Neural cell (in vitro differentiated cells): ENCODE measurements around the gene BLOC1S3. TPM values are rescaled to one million over a fixed set of nuclear protein-coding genes. Genes with fewer than 3 reads are reported as not detected.
"Not testable (repeated sequence)": the region's sequence is repeated elsewhere in the genome, so short reads cannot be mapped to it uniquely, and the experiment has no call there.

ENCODE experiments used
- H2AFZ ChIP-seq: fragments of 200-600, 300-800 bp; sonication (generic), shearing (Covaris generic); 2 replicates; pipeline ENCODE4 v1.6.0; 2014; ENCODE audit warnings: low read depth, mild to moderate bottlenecking, antibody characterized with exemption, low read length, moderate library complexity
- H3F3A ChIP-seq: fragments of 200-600 bp; shearing (Covaris generic); 2 replicates; pipeline ENCODE4 v1.6.1; 2016; ENCODE audit warnings: mild to moderate bottlenecking, moderate library complexity, mixed read lengths, antibody characterized with exemption, low read length; ENCODE audit not compliant: insufficient read depth, poor library complexity, severe bottlenecking
- H3K27ac ChIP-seq: fragments of 200-600, 300-800 bp; sonication (generic), shearing (Covaris generic); 2 replicates; pipeline ENCODE4 v1.5.1; 2014; ENCODE audit warnings: mild to moderate bottlenecking, low read length, moderate library complexity
- H3K27me3 ChIP-seq: fragments of 300-800, 200-600 bp; sonication (generic), shearing (Covaris generic); 2 replicates; pipeline ENCODE4 v1.6.0; 2014; ENCODE audit warnings: mild to moderate bottlenecking, low read depth, low read length, moderate library complexity; ENCODE audit not compliant: insufficient read depth
- H3K36me3 ChIP-seq: fragments of 300-800, 200-600 bp; sonication (generic), shearing (Covaris generic); 2 replicates; pipeline ENCODE4 v1.5.1; 2014; ENCODE audit warnings: mild to moderate bottlenecking, antibody characterized with exemption, low read length, moderate library complexity; ENCODE audit not compliant: insufficient read depth
- H3K4me2 ChIP-seq: fragments of 300-800, 200-600 bp; sonication (generic), shearing (Covaris generic); 2 replicates; pipeline ENCODE4 v1.6.0; 2014; ENCODE audit warnings: mild to moderate bottlenecking, low read length
- H3K4me3 ChIP-seq: fragments of 300-800, 200-600 bp; sonication (generic), shearing (Covaris generic); 2 replicates; pipeline ENCODE4 v1.5.1; 2014; ENCODE audit warnings: mild to moderate bottlenecking, low read length, moderate library complexity
- H3K79me2 ChIP-seq: fragments of 200-600 bp; shearing (Covaris generic); replicated peaks from 2 replicates; pipeline ENCODE4 v1.6.0; 2014; ENCODE audit warnings: mild to moderate bottlenecking, low read length, moderate library complexity; ENCODE audit not compliant: insufficient read depth
- H3K9ac ChIP-seq: fragments of 300-800, 200-600 bp; sonication (generic), shearing (Covaris generic); 2 replicates; pipeline ENCODE4 v1.6.1; 2016; ENCODE audit warnings: mild to moderate bottlenecking, low read length, mixed read lengths
- H3K9me2 ChIP-seq: fragments of 200-600 bp; shearing (Covaris generic); 2 replicates; pipeline ENCODE4 v1.6.1; 2016; ENCODE audit warnings: mild to moderate bottlenecking, low read length, mixed read lengths; ENCODE audit not compliant: insufficient read depth
- H3K9me3 ChIP-seq: fragments of 200-600, 300-800 bp; sonication (generic), shearing (Covaris generic); 2 replicates; pipeline ENCODE4 v1.6.1; 2016; ENCODE audit warnings: mild to moderate bottlenecking, mixed run types, low read length, moderate library complexity, mixed read lengths
- H4K20me1 ChIP-seq: fragments of 200-600 bp; shearing (Covaris generic); 2 replicates; pipeline ENCODE4 v1.6.1; 2016; ENCODE audit warnings: mild to moderate bottlenecking, mixed run types; ENCODE audit not compliant: insufficient read depth
- CTCF ChIP-seq: fragments of 450-650 bp; IDR thresholded peaks from 2 replicates; pipeline ENCODE4 v1.5.1; 2014; ENCODE audit warnings: antibody characterized with exemption, mild to moderate bottlenecking, moderate library complexity; ENCODE audit not compliant: poor library complexity, severe bottlenecking
- EP300 ChIP-seq: fragments of 450-650 bp; conservative IDR thresholded peaks from 2 replicates; pipeline ENCODE4 v1.6.1; 2014; ENCODE audit warnings: antibody characterized with exemption, mild to moderate bottlenecking, moderate library complexity; ENCODE audit not compliant: poor library complexity, severe bottlenecking
- EZH2 ChIP-seq: fragments of 200-600, 300-800 bp; shearing (Covaris generic), sonication (generic); IDR thresholded peaks from 2 replicates; pipeline ENCODE4 v1.6.1; 2014; ENCODE audit warnings: antibody characterized with exemption, low read length, borderline replicate concordance, mild to moderate bottlenecking; ENCODE audit not compliant: insufficient read depth, poor library complexity, severe bottlenecking
- MXI1 ChIP-seq: fragments of 450-650 bp; conservative IDR thresholded peaks from 2 replicates; pipeline ENCODE4 v1.6.1; 2014; ENCODE audit warnings: antibody characterized with exemption, mild to moderate bottlenecking; ENCODE audit not compliant: poor library complexity, severe bottlenecking
- POLR2AphosphoS5 ChIP-seq: IDR thresholded peaks from 2 replicates; pipeline ENCODE4 v1.6.1; 2012
- RAD21 ChIP-seq: fragments of 450-650 bp; conservative IDR thresholded peaks from 2 replicates; pipeline ENCODE4 v1.6.1; 2014; ENCODE audit warnings: antibody characterized with exemption, mild to moderate bottlenecking, moderate library complexity
- REST ChIP-seq: IDR thresholded peaks from 2 replicates; pipeline ENCODE4 v1.6.1; 2012; ENCODE audit warnings: borderline replicate concordance
- SMC3 ChIP-seq: fragments of 450-650 bp; conservative IDR thresholded peaks from 2 replicates; pipeline ENCODE4 v1.6.1; 2014; ENCODE audit warnings: antibody characterized with exemption, mild to moderate bottlenecking, moderate library complexity; ENCODE audit not compliant: poor library complexity
- TAF1 ChIP-seq: IDR thresholded peaks from 2 replicates; pipeline ENCODE4 v1.6.1; 2012; ENCODE audit warnings: low read depth
- polyA plus RNA-seq: library from polyadenylated mRNA; depleted of rRNA; stranded (reverse); fragments of >200 nt; gene quantifications from 2 replicates; pipeline ENCODE4 v1.2.3, GENCODE V29; 2014

Gene BLOC1S3
- polyA plus RNA-seq, 1 donor from 2014 or later, result 1.8 TPM

DNA sequence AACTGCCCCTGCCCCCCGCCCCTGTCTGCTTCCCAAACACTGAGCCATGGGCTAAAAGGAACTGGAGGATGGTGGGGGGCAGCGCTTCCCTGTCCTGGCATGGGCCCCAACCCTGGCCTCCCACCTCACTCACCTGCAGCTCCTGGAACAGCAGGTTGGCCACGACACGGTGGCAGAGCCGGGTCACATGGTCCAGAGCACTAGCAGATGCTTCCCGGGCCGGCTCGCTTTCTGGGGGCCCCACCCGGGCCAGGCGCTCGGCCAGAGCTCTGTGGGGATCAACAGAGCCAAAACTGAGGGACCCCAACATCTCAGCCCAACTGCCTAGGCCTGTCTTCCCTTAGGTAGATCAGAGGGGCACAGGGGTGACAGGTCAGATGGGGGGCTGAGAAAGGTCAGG is 46.1 kb downstream of the BLOC1S3 start:
- H3K27me3 ChIP-seq, result peaks cover 12% of the 10 kb centered on the region
- TF ChIP-seq TAF1 (no peak), EP300 (no peak), SMC3 (no peak), EZH2 (no peak), MXI1 (no peak), RAD21 (no peak), REST (no peak), CTCF (no peak), POLR2AphosphoS5 (no peak)
- H2AFZ ChIP-seq, result no peak overlapping the region
- H3K9me3 ChIP-seq, result no peaks in the 10 kb centered on the region
- no peaks in the 10 kb centered on the region for H3K9me2 ChIP-seq
- no peak overlapping the region for H3K4me3 ChIP-seq
- H3F3A ChIP-seq, result no peaks in the 10 kb centered on the region
- no peak overlapping the region for H3K4me2 ChIP-seq
- no peaks in the 10 kb centered on the region for H3K79me2 ChIP-seq
- no peaks in the 10 kb centered on the region for H4K20me1 ChIP-seq
- no peak overlapping the region for H3K9ac ChIP-seq
- no peaks in the 10 kb centered on the region for H3K36me3 ChIP-seq
- no peak overlapping the region for H3K27ac ChIP-seq

GRCh38 chr19:45229056-45229455 is 50.5 kb downstream of the BLOC1S3 start:
- H3K27ac ChIP-seq, H3K79me2 ChIP-seq, H3K4me2 ChIP-seq, H3K9ac ChIP-seq, H3K9me2 ChIP-seq, H3K36me3 ChIP-seq, H4K20me1 ChIP-seq, H3F3A ChIP-seq, H2AFZ ChIP-seq, H3K9me3 ChIP-seq, H3K4me3 ChIP-seq: not testable (repeated sequence)
- H3K27me3 ChIP-seq, result peaks cover 26% of the 10 kb centered on the region

Other genes starting within 250 kb of the BLOC1S3 start
- not detected in 2 replicates for gene APOC4, start 236.5 kb upstream of the BLOC1S3 start, polyA plus RNA-seq
- gene APOC2, start 232.7 kb upstream of the BLOC1S3 start, polyA plus RNA-seq, result not detected in 2 replicates
- 12.0 and 15.3 TPM in 2 replicates for gene CLPTM1, start 223.4 kb upstream of the BLOC1S3 start, polyA plus RNA-seq
- 1.0 and 1.1 TPM in 2 replicates for gene RELB, start 177.3 kb upstream of the BLOC1S3 start, polyA plus RNA-seq
- gene CLASRP, start 139.7 kb upstream of the BLOC1S3 start, polyA plus RNA-seq, result 30.1 and 38.4 TPM in 2 replicates
- 1.0 and 1.4 TPM in 2 replicates for gene ZNF296, start 102.3 kb upstream of the BLOC1S3 start, polyA plus RNA-seq
- gene GEMIN7, start 99.5 kb upstream of the BLOC1S3 start, polyA plus RNA-seq, result 14.4 and 26.5 TPM in 2 replicates
- gene PPP1R37, start 85.6 kb upstream of the BLOC1S3 start, polyA plus RNA-seq, result 53.7 and 56.6 TPM in 2 replicates
- gene NKPD1, start 17.8 kb upstream of the BLOC1S3 start, polyA plus RNA-seq, result 1.6 and 2.8 TPM in 2 replicates
- 34.9 and 48.5 TPM in 2 replicates for gene TRAPPC6A, start 547 bp upstream of the BLOC1S3 start, polyA plus RNA-seq
- not detected in 2 replicates for gene EXOC3L2, start 66.6 kb downstream of the BLOC1S3 start, polyA plus RNA-seq
- gene MARK4, start 72.5 kb downstream of the BLOC1S3 start, polyA plus RNA-seq, result 11.6 and 23.1 TPM in 2 replicates
- gene CKM, start 144.1 kb downstream of the BLOC1S3 start, polyA plus RNA-seq, result 0.14 TPM in 1 of 2 replicates, not detected in the other
- 0.44 TPM in 1 of 2 replicates, not detected in the other for gene KLC3, start 162.0 kb downstream of the BLOC1S3 start, polyA plus RNA-seq
- gene ERCC2, start 191.8 kb downstream of the BLOC1S3 start, polyA plus RNA-seq, result 28.8 and 39.0 TPM in 2 replicates
- 0.74 TPM in 1 of 2 replicates, not detected in the other for gene PPP1R13L, start 226.3 kb downstream of the BLOC1S3 start, polyA plus RNA-seq
- 2.3 and 2.4 TPM in 2 replicates for gene POLR1G, start 227.9 kb downstream of the BLOC1S3 start, polyA plus RNA-seq
- 69.2 and 80.8 TPM in 2 replicates for gene ERCC1, start 245.1 kb downstream of the BLOC1S3 start, polyA plus RNA-seq